ENCODE results near the gene CLRN1.

Gene CLRN1

DNA sequence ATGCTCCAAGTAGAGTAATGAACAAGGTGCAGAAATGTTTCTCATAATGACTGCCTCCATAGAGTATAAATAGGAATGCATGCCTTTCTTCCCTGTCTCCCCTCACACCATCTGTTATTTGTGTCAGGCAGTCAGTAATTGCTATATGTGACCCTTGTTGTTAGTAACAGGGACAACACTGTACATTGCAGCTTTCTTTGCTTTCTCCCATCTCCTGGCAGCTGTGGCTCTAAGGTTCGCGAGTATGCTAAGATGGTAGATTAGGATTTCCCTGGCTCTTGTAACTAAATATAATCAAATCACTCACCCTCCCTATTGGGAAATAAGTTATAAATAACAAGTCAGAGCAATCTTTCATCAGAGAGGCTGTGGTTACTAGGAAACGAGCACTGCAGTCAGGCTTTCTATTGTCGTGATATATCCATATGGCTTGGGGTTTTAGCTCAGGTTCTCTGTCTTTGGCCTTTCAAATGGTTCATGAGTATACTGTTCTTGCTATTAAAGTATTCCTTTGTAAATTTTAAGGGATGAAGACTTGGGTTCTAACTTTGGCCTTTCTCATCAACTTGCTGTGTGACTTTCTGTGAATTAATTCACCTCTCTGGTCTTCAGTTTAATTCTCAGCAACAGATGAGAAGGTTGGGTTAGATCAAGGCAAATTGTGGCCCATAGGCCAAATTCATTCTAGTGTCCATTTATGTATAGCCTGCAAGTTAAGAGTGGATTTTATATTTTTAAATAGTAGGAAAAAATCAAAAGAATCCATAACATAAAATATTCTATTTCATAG, 59.2 kb downstream of the CLRN1 start:
- Mint-ChIP-seq H3K36me3 (no peaks in the 10 kb centered on the region), H3K27ac (no peak overlapping the region), H3K4me3 (no peak overlapping the region), H3K4me1 (no peaks in the 10 kb centered on the region), H3K9me3 (no peaks in the 10 kb centered on the region)
- DNase-seq (ENCODE audit: low spot score in 2 of 2) (no peak), ATAC-seq (no peak)

DNA sequence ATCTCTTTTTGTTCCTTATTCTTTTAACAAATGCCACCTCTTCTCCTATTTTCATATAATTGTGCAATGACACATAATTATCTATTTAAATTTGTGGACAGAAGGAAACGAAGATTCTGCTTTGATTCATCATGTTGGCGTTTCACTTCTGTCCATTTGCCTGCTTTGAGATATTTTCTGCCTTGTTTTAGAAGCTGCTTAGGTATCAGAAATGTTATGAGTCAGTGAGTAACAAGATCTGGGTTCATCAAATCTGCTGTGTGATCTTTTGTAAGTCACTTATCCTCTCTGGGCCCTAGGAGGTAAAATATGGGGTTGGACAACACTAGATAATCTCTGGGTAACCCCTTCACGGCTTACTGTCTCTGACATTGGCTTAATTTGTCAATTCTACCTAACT, 60.0 kb downstream of the CLRN1 start:
- Mint-ChIP-seq H3K4me1 (no peaks in the 10 kb centered on the region), H3K4me3 (no peak overlapping the region), H3K9me3 (no peaks in the 10 kb centered on the region), H3K36me3 (no peaks in the 10 kb centered on the region), H3K27ac (no peak overlapping the region)
- ATAC-seq (peak; percentile 45), DNase-seq (ENCODE audit: low spot score in 2 of 2) (no peak)

DNA sequence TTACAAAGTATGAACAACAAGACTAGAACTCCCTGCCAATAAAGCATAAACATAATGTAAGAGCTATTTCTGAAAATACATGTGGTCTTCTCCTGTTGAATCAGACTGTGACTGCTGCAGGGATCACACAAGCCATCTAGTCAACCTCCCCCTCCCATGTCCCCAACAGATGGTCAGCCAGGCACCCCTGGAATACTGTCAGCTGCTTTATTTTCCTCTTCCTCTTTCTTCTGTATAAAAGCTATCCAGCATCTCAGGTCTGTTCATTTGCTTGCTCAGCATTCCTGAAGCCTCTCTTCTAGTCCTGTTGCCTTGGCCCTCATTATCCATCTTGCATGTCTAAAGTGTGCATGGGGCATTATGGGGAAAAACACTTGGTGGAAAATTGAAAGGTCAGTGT, 60.8 kb downstream of the CLRN1 start:
- no peak for DNase-seq (ENCODE audit: low spot score in 2 of 2)
- no peak overlapping the region for H3K4me3 Mint-ChIP-seq
- no peaks in the 10 kb centered on the region for H3K9me3 Mint-ChIP-seq
- no peaks in the 10 kb centered on the region for H3K36me3 Mint-ChIP-seq
- no peak for ATAC-seq
- no peaks in the 10 kb centered on the region for H3K4me1 Mint-ChIP-seq
- H3K27ac Mint-ChIP-seq: no peak overlapping the region

DNA sequence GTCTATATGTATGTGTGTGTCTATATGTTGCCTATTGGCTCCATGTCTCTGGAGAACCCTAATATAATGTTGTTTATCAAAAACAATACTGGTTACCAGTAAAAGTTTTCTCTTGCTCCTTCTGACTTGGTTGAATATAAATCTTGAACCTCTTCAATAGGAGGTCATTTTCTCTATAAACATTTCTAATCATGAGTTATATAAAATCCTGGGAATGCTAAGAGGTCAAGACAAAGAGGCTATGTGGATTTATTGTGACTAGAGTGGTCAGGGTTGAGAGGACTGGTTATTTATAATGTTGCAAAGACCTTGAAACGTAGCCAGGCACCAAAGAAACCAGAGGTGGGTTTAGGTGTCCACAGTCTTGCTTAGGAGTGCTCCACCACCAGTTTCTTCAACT, 66.1 kb downstream of the CLRN1 start:
- DNase-seq (ENCODE audit: low spot score in 2 of 2): no peak
- Mint-ChIP-seq H3K27ac (no peak overlapping the region), H3K4me1 (no peaks in the 10 kb centered on the region), H3K36me3 (no peaks in the 10 kb centered on the region), H3K4me3 (no peak overlapping the region), H3K9me3 (no peaks in the 10 kb centered on the region)
- no peak for ATAC-seq

DNA sequence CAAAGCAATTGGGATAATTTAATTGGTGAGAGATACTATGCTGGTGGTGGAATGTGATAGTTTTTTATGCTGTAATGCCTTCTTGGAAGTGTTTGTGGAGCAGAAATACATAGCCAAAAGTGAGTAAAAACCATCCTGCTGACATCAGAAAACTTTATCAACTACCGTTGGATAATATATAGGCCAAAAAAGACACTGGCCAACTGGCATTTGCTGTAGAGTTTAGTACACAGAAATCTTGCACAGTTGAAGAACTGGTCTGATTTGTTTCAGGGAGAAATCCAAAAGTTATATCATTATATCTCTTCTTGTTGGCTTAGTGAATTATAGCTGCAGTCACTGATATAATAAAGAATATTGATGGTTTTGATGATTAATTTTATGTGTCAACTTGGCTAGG, 66.8 kb downstream of the CLRN1 start:
- no peaks in the 10 kb centered on the region for H3K4me1 Mint-ChIP-seq

DNA sequence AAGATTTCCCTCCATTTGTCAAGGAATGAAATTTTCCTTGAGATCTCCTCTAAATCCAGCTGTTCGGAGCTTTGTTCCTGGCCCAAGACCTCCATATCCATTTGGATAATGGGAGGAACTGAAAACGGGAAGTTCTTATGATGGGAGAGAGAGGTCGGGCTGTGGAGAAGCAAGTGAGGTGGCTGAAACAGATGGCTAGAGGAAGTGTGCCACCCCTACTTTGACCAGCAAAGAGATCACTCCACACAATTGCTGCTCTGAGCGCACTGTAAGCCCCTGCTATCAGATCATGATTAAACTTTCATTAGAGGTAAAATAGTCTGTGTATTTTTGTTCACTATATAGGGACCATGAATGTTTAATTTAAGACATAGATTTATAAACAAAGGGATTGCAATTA, 67.2 kb downstream of the CLRN1 start, which contains the start of gene MINDY4B:
MINDY4B (minus strand) TSS at position 101 of the 400 bp plus-strand sequence; CDS start at position 101, 0 bp downstream.
- no peak within 1 kb of the TSS for H3K27ac Mint-ChIP-seq
- H3K36me3 Mint-ChIP-seq: no peaks in the 10 kb centered on the region
- no peak for ATAC-seq
- no peaks in the 10 kb centered on the region for H3K9me3 Mint-ChIP-seq
- no peak for DNase-seq (ENCODE audit: low spot score in 2 of 2)
- no peak within 1 kb of the TSS for H3K4me3 Mint-ChIP-seq
- H3K4me1 Mint-ChIP-seq: no peaks in the 10 kb centered on the region

More for the DNA sequence above, 66.8 kb downstream of the CLRN1 start:
- DNase-seq (ENCODE audit: low spot score in 2 of 2): no peak
- Mint-ChIP-seq H3K4me3 (no peak overlapping the region), H3K27ac (no peak overlapping the region), H3K36me3 (no peaks in the 10 kb centered on the region), H3K9me3 (no peaks in the 10 kb centered on the region)
- ATAC-seq: no peak

DNA sequence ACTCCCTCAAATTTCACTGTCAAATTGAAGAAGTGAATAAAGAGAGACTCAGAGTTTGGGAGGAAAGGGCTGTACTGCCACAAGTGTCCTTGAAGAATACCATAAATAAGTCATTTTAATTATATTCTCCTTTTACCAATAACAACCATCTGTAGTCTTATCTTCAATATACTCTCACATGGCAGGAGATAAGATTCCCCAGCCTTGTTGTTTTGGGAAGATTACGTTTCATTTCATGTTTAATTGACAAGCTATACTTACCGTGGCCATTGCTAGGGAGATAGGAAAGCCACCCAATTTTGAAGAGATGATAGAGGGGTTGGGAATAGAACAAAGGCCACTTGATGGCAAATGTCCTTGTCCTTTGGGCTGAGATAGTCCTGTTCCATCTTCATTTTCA, 69.5 kb downstream of the CLRN1 start:
- Mint-ChIP-seq H3K36me3 (no peaks in the 10 kb centered on the region), H3K4me3 (no peak overlapping the region), H3K27ac (no peak overlapping the region), H3K9me3 (no peaks in the 10 kb centered on the region), H3K4me1 (no peaks in the 10 kb centered on the region)
- ATAC-seq (no peak), DNase-seq (ENCODE audit: low spot score in 2 of 2) (no peak)

DNA sequence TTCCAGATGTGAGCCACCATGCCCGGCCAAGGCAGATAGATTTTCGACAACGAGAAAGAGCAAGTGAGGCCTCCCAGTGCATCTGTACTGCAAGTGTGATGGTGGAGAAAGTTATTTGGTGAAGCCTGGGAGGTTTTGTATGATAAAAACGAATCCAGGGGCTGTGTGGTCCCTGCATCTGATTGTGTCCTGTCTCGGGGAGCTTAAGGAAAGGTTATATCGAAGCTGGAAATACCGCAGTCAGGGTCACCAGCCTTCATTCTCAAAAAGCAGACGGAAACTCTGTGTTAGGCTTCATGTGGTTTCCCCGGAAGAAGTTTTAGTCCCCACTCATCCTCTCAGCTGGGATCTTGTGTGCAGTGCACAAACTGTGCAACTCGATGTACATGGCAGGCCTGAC, 70.7 kb downstream of the CLRN1 start:
- Mint-ChIP-seq H3K9me3 (no peaks in the 10 kb centered on the region), H3K4me3 (no peak overlapping the region), H3K36me3 (no peaks in the 10 kb centered on the region), H3K27ac (no peak overlapping the region), H3K4me1 (no peaks in the 10 kb centered on the region)
- ATAC-seq (no peak), DNase-seq (ENCODE audit: low spot score in 2 of 2) (no peak)

DNA sequence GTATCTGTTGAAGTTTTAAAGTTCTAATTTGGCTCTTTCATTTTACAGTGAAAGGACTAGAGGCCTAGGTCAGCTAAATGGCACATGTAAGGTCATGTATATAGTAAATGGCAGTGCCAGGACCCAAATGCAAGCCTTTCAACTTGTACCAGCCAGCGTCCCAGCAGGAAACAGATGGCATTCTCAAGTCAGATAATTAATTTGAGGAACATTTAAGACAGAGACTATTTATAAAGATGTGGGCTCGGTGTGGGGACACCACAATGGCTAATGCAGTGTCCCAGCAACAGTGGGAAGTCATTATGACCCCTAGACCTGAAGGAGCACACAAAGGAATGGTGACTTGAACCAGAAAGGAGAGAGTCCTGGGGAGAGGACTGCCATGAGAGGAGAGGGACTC, 73.4 kb downstream of the CLRN1 start:
- no peaks in the 10 kb centered on the region for H3K4me1 Mint-ChIP-seq
- no peaks in the 10 kb centered on the region for H3K9me3 Mint-ChIP-seq
- no peak for DNase-seq (ENCODE audit: low spot score in 2 of 2)
- no peak for ATAC-seq
- no peak overlapping the region for H3K4me3 Mint-ChIP-seq
- no peaks in the 10 kb centered on the region for H3K36me3 Mint-ChIP-seq
- no peak overlapping the region for H3K27ac Mint-ChIP-seq

DNA sequence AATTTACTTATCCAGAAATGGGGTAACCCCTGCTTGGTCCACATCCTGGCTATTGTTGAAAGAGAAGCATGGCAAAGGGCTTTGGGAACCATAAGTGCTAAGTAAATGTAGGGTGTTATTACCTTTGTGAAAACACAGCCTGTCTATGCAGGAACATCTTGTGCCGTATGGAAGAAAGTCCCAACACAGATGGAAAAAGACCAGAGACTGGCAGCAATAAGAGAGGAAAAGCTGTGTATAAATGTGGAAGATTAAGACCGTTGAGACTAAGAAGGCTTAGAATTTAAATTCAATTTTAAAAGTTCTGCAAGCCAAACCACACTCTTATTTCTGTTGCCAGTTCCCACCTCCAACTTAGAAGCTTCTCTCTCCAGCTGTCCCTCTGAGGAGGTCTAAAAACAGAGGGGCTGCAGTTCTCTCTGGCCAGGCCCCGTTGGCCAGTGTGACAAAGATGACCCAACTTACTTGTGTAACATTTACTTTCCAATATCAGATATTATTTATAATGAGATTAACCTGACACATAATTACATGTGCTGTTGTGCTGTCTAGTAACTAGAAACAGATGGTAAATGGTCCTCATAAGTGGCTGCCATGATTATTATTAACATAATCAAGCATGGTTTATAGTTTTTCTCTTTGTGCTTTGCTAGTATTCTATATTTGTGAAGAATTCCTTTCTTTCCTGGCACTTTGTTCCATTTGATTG, 74.3 kb downstream of the CLRN1 start:
- no peaks in the 10 kb centered on the region for H3K4me1 Mint-ChIP-seq
- DNase-seq (ENCODE audit: low spot score in 2 of 2): no peak
- no peak overlapping the region for H3K27ac Mint-ChIP-seq
- no peak overlapping the region for H3K4me3 Mint-ChIP-seq
- H3K36me3 Mint-ChIP-seq: no peaks in the 10 kb centered on the region
- H3K9me3 Mint-ChIP-seq: no peaks in the 10 kb centered on the region
- ATAC-seq: no peak

DNA sequence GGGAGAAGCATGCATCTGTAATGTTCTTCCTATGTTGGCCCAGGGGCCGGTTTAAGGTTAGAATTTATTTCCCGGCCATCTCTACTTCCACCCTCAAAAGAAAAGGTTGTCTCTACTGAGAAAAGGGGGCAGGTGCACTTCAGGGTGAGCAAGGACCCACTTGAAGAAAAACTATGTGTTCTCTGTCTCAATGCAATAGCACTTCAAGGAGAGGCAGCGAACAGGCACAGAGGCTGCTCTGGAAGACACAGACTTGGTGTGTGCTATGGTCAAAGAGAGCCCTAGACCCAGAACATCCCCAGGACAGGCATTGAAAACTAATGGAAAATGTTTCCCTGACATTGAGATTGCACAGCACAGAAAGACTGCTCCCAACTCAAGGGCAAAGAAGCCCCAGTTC, 74.9 kb downstream of the CLRN1 start:
- Mint-ChIP-seq H3K4me1 (no peaks in the 10 kb centered on the region), H3K4me3 (no peak overlapping the region), H3K36me3 (no peaks in the 10 kb centered on the region), H3K9me3 (no peaks in the 10 kb centered on the region), H3K27ac (no peak overlapping the region)
- DNase-seq (ENCODE audit: low spot score in 2 of 2) (no peak), ATAC-seq (no peak)

DNA sequence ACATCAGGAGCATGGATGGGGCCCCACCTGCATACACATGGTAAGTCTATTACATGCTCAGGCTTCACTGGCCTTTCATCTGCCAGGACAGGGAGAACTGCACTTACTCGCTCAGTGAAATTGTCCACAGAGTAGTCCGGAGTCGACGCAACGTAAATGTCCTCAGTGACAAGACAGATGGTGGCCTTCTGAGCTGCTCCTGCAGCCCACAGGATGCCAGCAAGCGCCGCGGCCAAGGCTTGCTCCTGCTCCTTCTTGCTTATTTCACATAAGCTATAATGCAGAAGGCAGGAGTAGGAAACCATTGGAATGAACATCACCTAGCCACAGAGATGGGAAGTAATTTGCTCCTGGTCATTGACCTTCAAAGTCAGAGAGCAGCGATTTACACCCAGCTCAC, 81.7 kb downstream of the CLRN1 start:
- no peaks in the 10 kb centered on the region for H3K36me3 Mint-ChIP-seq
- H3K9me3 Mint-ChIP-seq: peaks cover 3% of the 10 kb centered on the region
- ATAC-seq (no peak), DNase-seq (ENCODE audit: low spot score in 2 of 2) (no peak)
- no peaks in the 10 kb centered on the region for H3K4me1 Mint-ChIP-seq
- H3K27ac Mint-ChIP-seq: no peak overlapping the region
- no peak overlapping the region for H3K4me3 Mint-ChIP-seq

DNA sequence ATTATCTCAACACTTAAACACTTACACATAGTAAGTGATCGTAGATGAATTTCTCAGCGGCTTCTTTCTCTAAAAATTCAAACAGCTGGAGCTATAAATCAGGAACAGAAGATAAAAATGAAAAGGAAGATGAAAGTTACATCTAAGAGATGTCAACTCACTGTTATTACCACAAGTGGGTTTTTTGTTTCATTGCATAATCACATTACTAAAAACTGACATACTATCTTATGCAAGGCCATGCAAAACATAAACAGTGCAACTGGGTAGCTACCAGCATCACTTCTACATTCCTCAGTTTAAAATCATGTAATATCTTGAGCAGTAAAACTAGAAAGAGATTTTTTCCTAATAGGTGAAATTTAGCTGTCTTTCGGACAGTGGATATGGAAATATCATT, 82.2 kb downstream of the CLRN1 start:
- H3K36me3 Mint-ChIP-seq: no peaks in the 10 kb centered on the region
- peaks cover 3% of the 10 kb centered on the region for H3K9me3 Mint-ChIP-seq
- no peak overlapping the region for H3K27ac Mint-ChIP-seq
- no peaks in the 10 kb centered on the region for H3K4me1 Mint-ChIP-seq
- no peak overlapping the region for H3K4me3 Mint-ChIP-seq
- ATAC-seq (no peak), DNase-seq (ENCODE audit: low spot score in 2 of 2) (no peak)

DNA sequence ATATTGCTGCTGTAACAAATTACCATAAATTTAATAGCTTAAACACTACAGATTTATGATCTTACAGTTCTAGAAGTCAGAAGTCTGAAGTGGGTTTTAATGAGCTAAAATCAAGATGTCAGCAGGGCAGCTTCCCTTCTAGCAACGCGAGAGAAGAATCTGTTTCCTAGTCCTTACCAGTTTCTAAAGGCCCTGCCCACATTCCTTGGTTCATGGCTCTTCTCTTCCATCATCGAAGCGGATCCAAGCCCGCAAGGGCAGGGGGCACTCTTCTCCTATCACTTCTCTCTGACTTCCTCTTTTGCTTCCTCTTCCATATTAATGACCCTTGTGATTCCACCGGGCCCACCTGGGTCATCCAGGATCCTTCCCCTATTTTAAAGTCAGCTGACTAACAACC, 83.4 kb downstream of the CLRN1 start:
- H3K9me3 Mint-ChIP-seq: peaks cover 3% of the 10 kb centered on the region
- ATAC-seq (no peak), DNase-seq (ENCODE audit: low spot score in 2 of 2) (no peak)
- no peak overlapping the region for H3K4me3 Mint-ChIP-seq
- H3K27ac Mint-ChIP-seq: no peak overlapping the region
- H3K4me1 Mint-ChIP-seq: no peaks in the 10 kb centered on the region
- H3K36me3 Mint-ChIP-seq: no peaks in the 10 kb centered on the region

DNA sequence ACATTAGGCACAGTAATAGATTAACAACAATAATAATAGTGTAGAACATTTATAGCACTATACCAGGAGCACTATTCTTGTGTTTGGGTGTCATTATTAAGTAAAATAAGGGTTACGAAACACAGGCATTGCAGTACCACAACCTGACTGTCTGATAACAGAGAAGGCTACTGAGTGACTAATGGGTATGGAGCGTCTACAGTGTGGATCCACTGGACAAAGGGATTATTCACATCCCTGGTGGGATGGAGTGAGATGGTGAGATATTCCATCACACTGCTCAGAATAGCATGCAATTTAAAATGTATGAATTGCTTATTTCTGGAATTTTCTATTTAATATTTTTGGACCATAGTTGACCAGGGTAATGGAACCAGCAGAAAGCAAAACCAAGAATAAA, 85.5 kb downstream of the CLRN1 start:
- Mint-ChIP-seq H3K4me3 (no peak overlapping the region), H3K9me3 (peaks cover 3% of the 10 kb centered on the region), H3K36me3 (no peaks in the 10 kb centered on the region), H3K4me1 (no peaks in the 10 kb centered on the region), H3K27ac (no peak overlapping the region)
- no peak for ATAC-seq
- no peak for DNase-seq (ENCODE audit: low spot score in 2 of 2)

DNA sequence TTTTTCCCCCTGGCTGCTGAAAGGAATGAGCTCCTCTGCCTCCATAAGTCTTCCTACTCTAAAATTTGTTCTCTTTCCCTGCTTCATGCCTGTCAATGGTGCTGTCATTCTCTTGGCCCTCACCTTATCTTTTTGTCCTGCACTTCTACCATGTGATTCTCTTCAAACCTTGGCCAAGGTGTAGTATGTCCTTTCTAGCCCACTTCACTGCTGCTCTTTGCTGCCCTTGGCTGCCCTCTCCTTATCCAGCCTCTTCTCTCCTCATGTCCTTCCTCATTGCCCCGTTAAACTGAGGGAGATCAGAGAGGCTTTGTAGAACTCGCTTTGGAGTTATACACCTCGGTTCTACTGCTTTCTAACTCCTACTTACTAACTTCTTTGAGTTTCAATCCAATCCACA, 87.0 kb downstream of the CLRN1 start:
- DNase-seq (ENCODE audit: low spot score in 2 of 2) (no peak), ATAC-seq (no peak)
- Mint-ChIP-seq H3K36me3 (no peaks in the 10 kb centered on the region), H3K4me3 (no peak overlapping the region), H3K27ac (no peak overlapping the region), H3K4me1 (no peaks in the 10 kb centered on the region), H3K9me3 (peaks cover 3% of the 10 kb centered on the region)

Measured in stimulated activated effector memory CD8-positive, alpha-beta T cell treated with anti-CD3 and anti-CD28 coated beads, Interleukin-12 subunit alpha, Interleukin-12 subunit beta, amount 100 ng/mL, for 72 hours (primary cell).